Activated CD4-positive, alpha-beta T cell treated with anti-CD3 and anti-CD28 coated beads, Interleukin-2, amount 50 U/mL, for 4 hours (primary cell): ENCODE results near the gene ZFC3H1.
"Not testable (repeated sequence)": the region's sequence is repeated elsewhere in the genome, so short reads cannot be mapped to it uniquely, and the experiment has no call there.

ENCODE experiments used
- DNase-seq, 2 experiments: peaks; one replicate each; pipeline ENCODE4 v3.0.0-alpha.2; 2020

Gene ZFC3H1

GRCh38 chr12:71569885-71570284 is 93.8 kb downstream of the ZFC3H1 start:
- DNase-seq: not testable (repeated sequence)

GRCh38 chr12:71567537-71567936 is 96.1 kb downstream of the ZFC3H1 start:
- DNase-seq: no peak

- no peak for DNase-seq
Measured at GRCh38 chr12:71566655-71567054, 97.0 kb downstream of the ZFC3H1 start.

- DNase-seq: no peak
Measured at GRCh38 chr12:71565535-71565934, 98.1 kb downstream of the ZFC3H1 start.

- no peak for DNase-seq
Measured at GRCh38 chr12:71562676-71563595, 100.7 kb downstream of the ZFC3H1 start.
